IMR-90 (cell line): Measurements from ENCODE around the gene OXLD1. TPM values are rescaled to one million over a fixed set of nuclear protein-coding genes. Genes with fewer than 3 reads are reported as not detected.

Experiments
- ATAC-seq: fragments of 200-7000 bp; cut with Tn5 transposase; 2 replicates; pipeline ENCODE4 v1.9.1; 2020; ENCODE audit warnings: low read depth, mild to moderate bottlenecking, moderate library complexity
- BruUV-seq: library from RNA; stranded (reverse); fragments of 400-500 nt; replicated peaks from 2 replicates; lab custom pipeline; 2021; lab: Mats Ljungman, UMichigan
- CTCF ChIA-PET: fragments of 300-600 bp; formaldehyde crosslinking; extraction: SDS; loops from one replicate; lab custom pipeline; 2021; ENCODE audit warnings: antibody characterized with exemption; lab: Yijun Ruan, JAX
- POLR2A ChIA-PET: fragments of 300-600 bp; sonication (Branson Sonifier 250); formaldehyde crosslinking; loops from one replicate; lab custom pipeline; 2022; ENCODE audit warnings: antibody characterized with exemption; ENCODE audit not compliant: unreplicated experiment; lab: Charles Lee
- DNase-seq: peaks from one replicate; pipeline ENCODE4 v3.0.0; 2013
- H2AFZ ChIP-seq: replicated peaks from 2 replicates; pipeline ENCODE3; 2013; ENCODE audit warnings: low read length, mild to moderate bottlenecking; ENCODE audit not compliant: poor library complexity
- H2AK5ac ChIP-seq: 2 replicates; pipeline ENCODE4 v1.6.1; 2013; ENCODE audit warnings: low read depth, low read length, inconsistent platforms
- H2AK9ac ChIP-seq: replicated peaks from 2 replicates; pipeline ENCODE3; 2013; ENCODE audit warnings: mild to moderate bottlenecking, low read depth, low read length, moderate library complexity; ENCODE audit not compliant: poor library complexity
- H2BK120ac ChIP-seq: 2 replicates; pipeline ENCODE4 v1.6.1; 2013; ENCODE audit warnings: low read depth, low read length, inconsistent platforms
- H2BK15ac ChIP-seq: 3 replicates; pipeline ENCODE4 v1.6.1; 2013; ENCODE audit warnings: low read depth, low read length, inconsistent platforms
- H2BK20ac ChIP-seq: 2 replicates; pipeline ENCODE4 v1.6.1; 2013; ENCODE audit warnings: low read depth, mild to moderate bottlenecking, inconsistent platforms, low read length, moderate library complexity
- H2BK5ac ChIP-seq: 2 replicates; pipeline ENCODE4 v1.6.1; 2013; ENCODE audit warnings: mild to moderate bottlenecking, low read depth, low read length, inconsistent platforms; ENCODE audit not compliant: poor library complexity, severe bottlenecking
- H3K14ac ChIP-seq: replicated peaks from 2 replicates; pipeline ENCODE4 v1.6.1; 2013; ENCODE audit warnings: low read depth, low read length, inconsistent platforms
- H3K18ac ChIP-seq: 2 replicates; pipeline ENCODE4 v1.6.1; 2013; ENCODE audit warnings: low read depth, low read length, control low read depth
- H3K23ac ChIP-seq: 2 replicates; pipeline ENCODE4 v1.6.1; 2013; ENCODE audit warnings: low read depth, low read length, inconsistent platforms
- H3K27ac ChIP-seq: 2 replicates; pipeline ENCODE4 v1.5.1; 2013; ENCODE audit warnings: mild to moderate bottlenecking, control low read depth, low read length; ENCODE audit not compliant: insufficient read depth
- H3K27me3 ChIP-seq: 2 replicates; pipeline ENCODE4 v1.6.1; 2013; ENCODE audit warnings: low read length; ENCODE audit not compliant: control insufficient read depth, insufficient read depth
- H3K36me3 ChIP-seq: 2 replicates; pipeline ENCODE4 v1.6.1; 2013; ENCODE audit warnings: low read length, mixed read lengths; ENCODE audit not compliant: control insufficient read depth, insufficient read depth
- H3K4ac ChIP-seq: 2 replicates; pipeline ENCODE4 v1.6.1; 2013; ENCODE audit warnings: low read depth, low read length, inconsistent platforms
- H3K4me1 ChIP-seq: 2 replicates; pipeline ENCODE4 v1.6.1; 2013; ENCODE audit warnings: low read length, mixed read lengths; ENCODE audit not compliant: control insufficient read depth, insufficient read depth
- H3K4me2 ChIP-seq: 2 replicates; pipeline ENCODE4 v1.6.1; 2013; ENCODE audit warnings: low read depth, mild to moderate bottlenecking, control low read depth, low read length, moderate library complexity
- H3K4me3 ChIP-seq: 2 replicates; pipeline ENCODE4 v1.5.1; 2013; ENCODE audit warnings: low read depth, mild to moderate bottlenecking, control low read depth, low read length, moderate library complexity; ENCODE audit not compliant: insufficient read depth
- H3K56ac ChIP-seq: 2 replicates; pipeline ENCODE4 v1.6.1; 2013; ENCODE audit warnings: low read length, inconsistent platforms; ENCODE audit not compliant: insufficient read depth; ENCODE audit errors: extremely low read depth
- H3K79me1 ChIP-seq, 2 experiments: 2 replicates each; pipeline ENCODE4 v1.6.1; 2013; ENCODE audit warnings: low read length in 2 of 2, inconsistent platforms in 1 of 2, low read depth in 1 of 2
- H3K9ac ChIP-seq: 2 replicates; pipeline ENCODE4 v1.6.1; 2013; ENCODE audit warnings: low read depth, low read length, control low read depth
- H3K9me1 ChIP-seq: 2 replicates; pipeline ENCODE4 v1.6.1; 2013; ENCODE audit warnings: low read length, inconsistent platforms; ENCODE audit not compliant: insufficient read depth
- H3K9me3 ChIP-seq: 2 replicates; pipeline ENCODE4 v1.6.1; 2013; ENCODE audit warnings: low read length; ENCODE audit not compliant: control insufficient read depth, insufficient read depth
- H4K20me1 ChIP-seq: 2 replicates; pipeline ENCODE4 v1.6.1; 2013; ENCODE audit warnings: low read length, inconsistent platforms; ENCODE audit not compliant: insufficient read depth
- H4K5ac ChIP-seq: 2 replicates; pipeline ENCODE4 v1.6.1; 2013; ENCODE audit warnings: mild to moderate bottlenecking, low read depth, low read length, control low read depth
- H4K8ac ChIP-seq, 2 experiments: 2 replicates each; pipeline ENCODE4 v1.6.1; 2013; ENCODE audit warnings: low read depth in 2 of 2, low read length in 2 of 2, control low read depth in 1 of 2, inconsistent platforms in 1 of 2
- H4K91ac ChIP-seq: 2 replicates; pipeline ENCODE4 v1.6.1; 2013; ENCODE audit warnings: low read depth, low read length, inconsistent platforms; ENCODE audit not compliant: insufficient read depth
- MXI1 ChIP-seq: IDR thresholded peaks from 2 replicates; pipeline ENCODE4 v1.6.1; 2012; ENCODE audit warnings: low read depth, mild to moderate bottlenecking, low read length, moderate library complexity, borderline replicate concordance
- WGBS, 2 experiments: methylation state at CpG; one replicate each; pipeline versions ENCODE4 v1.1.5 to v1.1.7; 2013; ENCODE audit warnings: missing lambda C conversion rate in 2 of 2; ENCODE audit not compliant: insufficient read length in 1 of 2; ENCODE audit errors: extremely low coverage in 2 of 2; 5-methylcytosine and 5-hydroxymethylcytosine counted together
- dilution Hi-C: fragments of 300-500 bp; cut with HindIII; formaldehyde crosslinking; loops from one replicate; pipeline ENCODE4 v1.14.3; 2018; ENCODE audit warnings: low sequenced_read_pairs; ENCODE audit not compliant: unreplicated experiment
- in situ Hi-C: fragments of 300-500 bp; cut with MboI; formaldehyde crosslinking; loops from 3 replicates; pipeline ENCODE4 v1.14.3; 2019; ENCODE audit warnings: low sequenced_read_pairs, inconsistent platforms, mixed read lengths
- intact Hi-C: fragments of 100-400 bp; cut with micrococcal nuclease; formaldehyde crosslinking; loops from 2 replicates; pipeline ENCODE4 v1.10.0; 2022
- polyA plus RNA-seq, 3 experiments: library from polyadenylated mRNA; depleted of rRNA; stranded (reverse); fragments of >200 nt; gene quantifications; 2 replicates each; pipeline ENCODE4 v1.2.3, GENCODE V29; 2012; ENCODE audit warnings: low replicate concordance in 1 of 3
- total RNA-seq: library from RNA; depleted of rRNA; stranded (reverse); fragments of >200 nt; gene quantifications from 2 replicates; pipeline ENCODE4 v1.2.3, GENCODE V29; 2012

The OXLD1 gene
- total and polyA plus RNA-seq, 2 of the 4 experiments (the other 2 are of a cell fraction), result 9.9 to 22.3 TPM

DNA sequence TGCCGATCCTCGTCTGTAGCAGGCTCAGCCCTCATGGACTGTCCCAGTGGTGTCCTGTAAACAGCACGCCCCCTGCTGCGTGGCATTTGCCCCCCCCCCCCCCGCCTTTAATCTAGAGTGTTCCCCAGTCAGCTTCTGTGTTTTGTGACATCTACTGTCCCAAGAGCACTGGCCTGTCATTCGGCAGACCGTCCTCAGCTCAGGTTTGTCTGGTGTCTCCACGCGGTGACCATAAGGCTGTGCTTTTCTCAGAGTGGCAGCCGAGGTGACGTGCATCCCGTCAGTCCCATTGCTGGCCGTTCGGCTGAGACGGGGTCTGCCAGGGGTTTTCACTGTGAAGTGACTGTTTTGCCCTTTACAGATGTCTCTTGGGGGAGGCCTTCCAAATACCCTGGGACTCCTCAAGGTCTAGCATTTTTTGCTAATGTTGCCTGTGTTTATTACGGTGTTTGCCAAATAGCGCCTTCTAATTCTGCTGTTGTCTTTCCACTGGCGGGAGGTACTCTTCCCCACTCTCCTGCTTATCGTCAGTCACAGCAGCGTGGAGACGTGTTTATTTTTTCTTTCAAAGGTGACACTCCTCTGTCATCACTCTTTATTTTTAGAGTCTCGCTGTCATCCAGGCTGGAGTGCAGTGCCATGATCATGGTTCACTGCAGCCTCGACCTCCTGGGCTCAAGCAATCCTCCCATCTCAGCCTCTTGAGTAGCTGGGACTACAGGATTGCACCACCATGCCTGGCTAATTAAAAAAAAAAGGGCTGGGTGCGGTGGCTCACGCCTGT, 31.0 kb upstream of the OXLD1 start:
- BruUV-seq, result no TSS peak
- no peak overlapping the region for H3K56ac ChIP-seq
- H3K9ac ChIP-seq, result no peak overlapping the region
- no peak for ATAC-seq
- intact Hi-C loops, result no loop called here
- H3K27ac ChIP-seq, result no peak overlapping the region
- H4K8ac ChIP-seq, result no peak overlapping the region
- peaks cover 70% of the 10 kb centered on the region for H3K36me3 ChIP-seq
- no peak overlapping the region for H4K91ac ChIP-seq
- no peak overlapping the region for H2AFZ ChIP-seq
- no peak overlapping the region for H3K4me2 ChIP-seq
- no peak overlapping the region for H3K18ac ChIP-seq
- no peak overlapping the region for H3K14ac ChIP-seq
- no peak overlapping the region for H2BK5ac ChIP-seq
- WGBS, 2 experiments, result 83% methylated on average over 19 of the region's 25 CpGs; no CpG with 5 or more reads in 1 of the 2 experiments
- H2BK20ac ChIP-seq, result no peak overlapping the region
- H2AK9ac ChIP-seq, result no peak overlapping the region
- no peak overlapping the region for H2AK5ac ChIP-seq
- no peak overlapping the region for H3K4ac ChIP-seq
- peaks cover 67% of the 10 kb centered on the region for H4K20me1 ChIP-seq
- DNase-seq, result no peak
- no peak overlapping the region for H2BK120ac ChIP-seq
- no peaks in the 10 kb centered on the region for H3K9me1 ChIP-seq
- no peaks in the 10 kb centered on the region for H3K9me3 ChIP-seq
- peaks cover 2% of the 10 kb centered on the region; the same call in 1 of the 2 replicates for H3K4me1 ChIP-seq
- dilution Hi-C loops, result no loop called here
- CTCF ChIA-PET, result no interaction called here
- H2BK15ac ChIP-seq, result no peak overlapping the region
- no peak overlapping the region for H4K5ac ChIP-seq
- H3K27me3 ChIP-seq, result no peaks in the 10 kb centered on the region
- peaks cover 8 to 53% of the 10 kb centered on the region in 2 experiments; a peak in 3 of 4 replicates for H3K79me1 ChIP-seq
- H3K4me3 ChIP-seq, result no peak overlapping the region
- POLR2A ChIA-PET, result no interaction called here
- TF ChIP-seq MXI1, result no peak
- no peak overlapping the region for H3K23ac ChIP-seq
- in situ Hi-C loops, result no loop called here
